GM19025 (cell line): Measurements from ENCODE around the gene GRM3.
"Not testable (repeated sequence)": the region's sequence is repeated elsewhere in the genome, so short reads cannot be mapped to it uniquely, and the experiment has no call there.

Experiments
- ATAC-seq: cut with Tn5 transposase; IDR thresholded peaks from one replicate; pipeline ENCODE4 v1.9.1; 2021; ENCODE audit warnings: mild to moderate bottlenecking, low read depth, moderate library complexity; ENCODE audit not compliant: unreplicated experiment

GRM3 gene

DNA sequence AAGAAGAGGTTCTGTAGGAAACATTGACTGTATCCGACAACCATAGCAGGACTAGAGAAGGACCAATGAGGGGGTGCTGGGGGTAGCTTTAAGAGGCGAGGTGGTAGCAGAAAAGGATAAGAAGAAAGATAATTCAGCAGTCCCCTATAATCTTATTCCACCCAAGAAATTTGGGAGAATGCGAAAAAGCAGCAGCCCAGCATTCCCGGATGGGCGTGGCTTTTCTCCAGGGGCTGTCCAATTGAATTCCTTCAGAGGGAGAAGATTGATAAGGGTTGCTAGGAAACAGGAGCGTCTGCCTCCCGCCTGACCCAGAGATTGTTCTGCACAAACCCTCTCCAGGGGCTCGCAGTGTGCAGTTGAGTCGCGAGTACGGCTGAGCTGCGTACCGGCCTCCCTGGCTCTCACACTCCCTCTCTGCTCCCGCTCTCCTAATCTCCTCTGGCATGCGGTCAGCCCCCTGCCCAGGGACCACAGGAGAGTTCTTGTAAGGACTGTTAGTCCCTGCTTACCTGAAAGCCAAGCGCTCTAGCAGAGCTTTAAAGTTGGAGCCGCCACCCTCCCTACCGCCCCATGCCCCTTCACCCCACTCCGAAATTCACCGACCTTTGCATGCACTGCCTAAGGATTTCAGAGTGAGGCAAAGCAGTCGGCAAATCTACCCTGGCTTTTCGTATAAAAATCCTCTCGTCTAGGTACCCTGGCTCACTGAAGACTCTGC, at the start of gene GRM3:
GRM3 (plus strand) TSS at position 349 of the 721 bp plus-strand sequence. CDS start 121,237 bp downstream, outside the sequence.
- ATAC-seq = no peak

DNA sequence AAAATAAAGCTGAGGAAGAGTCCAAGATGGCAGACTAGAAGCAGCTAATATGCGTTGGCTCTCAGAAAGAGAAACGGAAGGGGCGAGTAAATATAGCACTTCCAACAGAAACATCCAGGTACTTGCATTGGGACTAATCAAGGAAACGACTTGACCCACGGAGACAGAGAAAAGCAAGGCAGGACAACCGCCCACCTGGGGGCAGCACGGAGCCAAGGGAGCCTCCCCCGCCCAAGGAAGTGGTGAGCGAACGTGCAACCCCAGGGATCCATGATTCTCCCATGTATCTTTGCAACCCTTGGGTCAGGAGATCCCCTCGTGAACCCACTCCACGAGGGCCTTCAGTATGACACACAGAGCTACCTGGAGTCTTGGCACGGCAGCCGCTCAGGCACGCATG, 45.4 kb upstream of the GRM3 start:
- no peak for ATAC-seq

DNA sequence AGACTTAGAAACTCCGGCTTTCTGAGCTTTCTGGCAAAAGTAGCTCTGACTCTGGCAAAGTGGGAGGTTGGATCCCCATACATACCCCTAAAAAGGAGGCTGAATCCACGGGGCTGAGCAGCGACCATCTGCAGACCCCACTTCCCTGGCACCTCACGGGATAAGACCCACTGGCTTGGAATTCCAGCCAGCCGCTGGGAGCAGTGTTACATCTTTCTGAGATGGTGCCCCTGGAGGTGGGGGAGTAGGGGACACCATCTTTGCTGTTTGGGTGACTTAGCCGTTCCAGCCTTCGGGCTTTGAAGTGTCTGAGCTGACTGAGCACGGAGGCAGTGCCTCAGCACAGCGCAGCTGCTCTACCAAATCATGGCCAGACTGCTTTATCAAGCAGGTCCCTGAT, 45.0 kb upstream of the GRM3 start:
- no peak for ATAC-seq

DNA sequence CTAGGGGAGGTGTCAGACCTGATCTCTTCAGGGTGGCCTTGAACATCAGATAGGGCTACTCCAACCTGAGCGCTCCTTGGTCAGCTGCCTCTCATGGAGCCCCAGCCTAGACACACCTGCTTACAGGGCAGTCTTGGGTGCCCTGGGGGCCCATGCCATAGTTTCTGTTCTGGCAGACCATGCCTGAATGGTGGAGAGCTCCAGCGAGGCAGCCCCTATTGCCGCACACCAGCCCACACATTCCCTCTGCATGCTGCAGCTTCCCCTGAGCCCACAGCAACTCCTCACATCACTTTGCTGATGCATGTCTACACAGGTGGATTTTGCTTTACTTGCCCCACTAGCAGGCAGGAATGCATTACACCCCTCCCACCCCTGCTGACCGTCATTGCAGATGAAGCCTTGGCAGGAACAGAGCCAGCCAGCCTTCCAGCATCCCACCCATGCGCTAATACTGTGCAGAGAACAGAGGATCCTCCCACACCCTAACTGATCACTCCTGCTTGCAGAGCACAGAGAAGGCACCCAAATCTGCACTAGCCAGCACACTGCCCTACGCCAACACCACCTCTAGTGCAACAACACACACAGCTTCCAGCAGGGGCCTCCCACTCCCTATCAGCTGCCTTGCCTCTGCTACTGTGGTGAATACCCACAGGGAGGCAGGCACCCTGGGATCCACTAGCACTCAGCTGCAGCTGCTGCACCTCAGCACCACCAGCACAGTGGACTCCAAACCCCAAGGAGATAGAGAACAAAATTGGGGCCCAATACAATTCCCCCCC, 43.0 kb upstream of the GRM3 start:
- ATAC-seq = no peak

DNA sequence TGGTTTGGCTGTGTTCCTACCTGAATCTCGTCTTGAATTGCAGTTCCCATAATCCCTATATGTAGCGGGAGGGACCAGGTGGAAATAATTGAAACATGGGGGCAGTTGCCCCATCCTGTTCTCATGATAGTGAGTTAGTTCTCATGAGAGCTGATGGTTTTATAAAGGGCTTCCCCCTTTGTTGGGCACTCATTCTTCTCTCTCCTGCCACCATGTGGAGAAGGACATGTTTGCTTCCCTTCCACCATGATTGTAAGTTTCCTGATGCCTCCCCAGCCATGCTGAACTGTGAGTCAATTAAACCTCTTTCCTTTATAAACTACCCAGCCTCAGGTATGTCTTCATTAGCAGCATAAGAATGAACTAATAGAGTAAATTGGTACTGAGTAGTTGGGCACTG, 28.0 kb upstream of the GRM3 start:
- not testable (repeated sequence) for ATAC-seq

DNA sequence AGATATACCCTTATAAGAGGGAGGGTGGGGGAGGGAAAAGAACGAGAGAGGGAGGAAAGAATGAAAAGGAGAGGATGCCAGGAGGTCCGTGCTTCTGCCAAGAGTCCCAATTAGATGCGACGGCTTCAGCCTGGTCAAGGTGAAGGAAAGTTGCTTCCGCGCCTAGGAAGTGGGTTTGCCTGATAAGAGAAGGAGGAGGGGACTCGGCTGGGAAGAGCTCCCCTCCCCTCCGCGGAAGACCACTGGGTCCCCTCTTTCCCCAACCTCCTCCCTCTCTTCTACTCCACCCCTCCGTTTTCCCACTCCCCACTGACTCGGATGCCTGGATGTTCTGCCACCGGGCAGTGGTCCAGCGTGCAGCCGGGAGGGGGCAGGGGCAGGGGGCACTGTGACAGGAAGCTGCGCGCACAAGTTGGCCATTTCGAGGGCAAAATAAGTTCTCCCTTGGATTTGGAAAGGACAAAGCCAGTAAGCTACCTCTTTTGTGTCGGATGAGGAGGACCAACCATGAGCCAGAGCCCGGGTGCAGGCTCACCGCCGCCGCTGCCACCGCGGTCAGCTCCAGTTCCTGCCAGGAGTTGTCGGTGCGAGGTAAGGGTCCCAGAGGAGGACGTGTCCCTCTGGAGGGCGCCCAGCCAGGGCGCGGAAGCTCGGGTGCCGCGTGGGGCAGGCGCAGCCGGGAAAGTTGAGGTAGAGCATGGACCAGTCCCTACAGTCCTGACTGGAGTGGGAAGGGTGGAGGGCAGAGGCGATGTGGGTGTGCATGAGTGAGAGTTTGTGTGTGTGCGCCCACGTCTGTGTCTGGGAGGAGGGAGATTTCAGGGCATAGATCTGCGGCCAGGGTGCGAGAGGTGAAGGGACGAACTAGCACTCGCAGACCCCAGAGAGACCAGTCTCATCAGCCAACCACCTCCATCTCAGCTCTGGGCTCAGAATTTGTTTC, 844 bp downstream of the GRM3 start:
- no peak for ATAC-seq

DNA sequence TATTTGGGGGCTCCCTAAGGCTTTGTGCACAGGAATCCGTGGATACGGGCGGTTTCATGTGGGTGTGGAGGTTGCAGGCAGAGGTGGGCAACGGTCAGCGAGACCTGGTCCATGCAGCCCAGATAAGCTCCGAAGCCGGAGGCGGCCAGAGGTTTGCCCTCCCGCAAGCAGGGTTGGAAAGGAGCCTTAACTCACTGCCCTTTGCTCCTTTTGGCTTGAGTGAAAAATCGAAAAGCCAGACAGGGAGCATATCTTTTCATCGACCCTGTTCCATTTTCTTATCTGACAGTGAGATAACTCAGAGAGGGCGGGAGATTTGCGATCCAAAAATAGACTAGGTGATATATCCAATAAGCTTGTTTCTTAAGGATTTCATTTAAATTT, 1.5 kb downstream of the GRM3 start:
- no peak for ATAC-seq

DNA sequence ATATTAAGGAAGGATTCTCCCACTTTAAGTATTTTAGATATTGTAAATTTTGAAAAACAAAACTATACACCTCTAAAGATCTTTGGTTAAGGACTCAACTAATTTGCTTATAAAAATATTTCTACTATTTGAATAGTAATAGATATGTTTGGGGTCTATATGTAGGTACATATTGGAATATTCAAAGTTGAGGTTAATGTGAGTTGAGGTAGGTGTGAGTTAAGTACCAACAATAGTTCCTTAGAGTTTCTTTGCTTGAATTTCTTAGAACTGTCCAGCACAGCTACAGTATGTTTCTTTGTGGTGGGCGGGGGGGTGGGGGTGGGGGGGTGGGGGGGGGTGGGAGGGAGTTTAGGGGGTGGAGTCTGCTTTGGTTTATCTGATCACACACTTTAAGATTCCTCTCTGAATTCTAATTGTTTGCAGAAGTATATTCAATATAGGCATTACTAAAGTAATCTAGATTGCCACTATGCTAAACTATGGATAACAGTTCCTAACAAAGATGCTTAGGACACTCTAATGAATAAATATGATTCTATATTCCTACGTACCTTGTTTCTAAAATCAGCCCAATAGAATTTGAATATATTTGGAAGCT, 2.1 kb downstream of the GRM3 start:
- no peak for ATAC-seq

DNA sequence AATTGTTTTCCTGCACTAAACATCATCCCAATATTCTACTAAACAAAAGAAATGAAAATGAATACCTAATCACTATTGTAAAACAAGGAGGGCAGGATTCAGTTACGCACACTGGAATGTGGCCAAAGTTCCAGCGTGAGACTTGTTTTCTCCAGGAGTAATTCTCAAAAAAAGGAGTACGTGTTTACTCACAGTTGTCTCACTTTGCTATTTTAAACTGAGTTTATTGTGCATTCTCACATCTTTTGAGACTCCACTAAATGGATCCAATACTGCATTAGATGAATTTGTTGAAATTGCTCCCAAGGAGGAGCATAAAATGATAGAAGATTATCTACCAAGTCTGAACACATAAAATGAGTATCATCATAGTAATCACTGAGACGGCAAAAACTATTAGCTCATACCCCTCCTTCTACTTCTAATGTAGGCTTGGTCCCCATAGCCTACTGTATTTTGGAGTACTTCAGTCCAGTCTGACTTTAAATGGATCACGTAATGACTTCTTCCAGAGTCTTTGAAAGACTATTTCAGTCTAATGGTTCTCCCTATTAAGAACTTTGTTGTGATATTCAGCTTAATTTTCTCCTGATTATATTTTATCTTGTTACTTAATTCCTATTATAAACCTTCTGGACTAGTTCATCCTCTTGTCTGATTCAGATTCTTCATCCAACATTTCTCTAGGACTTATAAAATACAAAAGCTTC, 3.8 kb downstream of the GRM3 start:
- no peak for ATAC-seq

DNA sequence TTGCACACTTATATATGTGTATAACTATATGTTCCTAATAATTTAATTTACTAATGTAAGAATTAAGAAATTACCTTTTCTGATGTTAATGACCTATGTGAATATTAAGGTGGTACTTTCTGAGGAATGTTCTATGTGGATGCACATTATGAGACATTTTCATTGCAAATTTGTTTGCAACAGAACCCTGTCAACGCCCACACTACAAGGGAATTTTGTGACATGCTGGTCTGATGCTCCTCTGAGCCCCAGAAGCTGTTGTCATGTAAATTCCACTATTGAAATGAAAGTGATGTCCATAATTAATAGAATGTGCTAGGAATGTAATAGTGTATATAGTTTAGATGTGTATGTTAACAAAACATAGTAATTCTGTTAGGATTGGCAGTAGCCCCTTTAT, 4.5 kb downstream of the GRM3 start:
- no peak for ATAC-seq

DNA sequence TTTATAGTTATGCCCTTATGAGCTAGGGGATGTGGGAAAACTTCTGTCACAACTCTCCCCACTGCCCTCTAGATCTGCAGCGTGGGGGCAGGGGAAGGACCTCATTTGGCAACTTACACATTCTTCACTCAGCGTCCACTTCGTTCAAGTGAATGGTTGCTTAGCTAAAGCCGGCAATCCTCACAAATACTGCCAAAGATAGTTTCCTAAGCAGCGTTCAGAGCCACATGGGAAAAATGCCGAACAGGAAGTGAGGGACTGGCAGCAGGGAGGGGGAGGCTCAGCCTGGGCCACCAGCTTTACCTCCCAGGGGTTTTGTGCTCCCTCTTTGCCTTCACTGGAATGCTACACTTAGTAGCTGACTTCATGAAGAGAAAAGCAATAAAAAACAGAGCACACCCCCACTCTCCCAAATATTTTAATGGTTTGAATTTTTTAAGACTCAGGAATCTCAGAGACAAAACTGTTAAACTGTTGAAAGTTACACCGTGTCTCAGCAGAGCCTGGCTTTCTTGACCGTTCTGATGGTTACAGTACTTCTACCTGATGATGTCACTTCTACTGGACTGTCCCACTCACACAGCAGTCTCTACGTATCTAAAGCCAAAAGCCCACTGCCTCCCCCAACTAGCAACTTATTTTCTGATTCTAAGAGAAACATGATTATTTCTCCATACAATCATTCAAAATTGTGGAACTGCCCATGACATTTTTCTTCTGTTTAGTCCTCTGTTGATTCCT, 10.4 kb downstream of the GRM3 start:
- no peak for ATAC-seq

DNA sequence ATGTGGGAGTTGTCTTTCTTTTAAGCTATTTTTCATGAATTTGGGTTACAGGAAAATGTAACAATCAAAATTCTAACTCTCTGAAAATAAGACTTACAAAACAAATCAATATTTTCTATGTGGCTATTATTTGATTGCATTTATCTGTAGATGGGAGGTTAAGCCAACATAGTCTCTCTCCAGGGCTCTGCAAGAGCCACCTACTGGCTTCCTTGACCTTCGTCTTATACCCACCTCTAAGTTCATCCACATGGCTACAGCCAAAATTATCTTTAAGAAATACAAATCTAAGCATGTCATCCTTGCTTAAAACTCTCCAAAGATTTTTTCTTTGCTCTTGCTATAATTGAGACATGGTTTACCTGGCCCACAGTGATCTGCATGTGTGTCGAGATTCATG, 14.2 kb downstream of the GRM3 start:
- ATAC-seq = no peak

DNA sequence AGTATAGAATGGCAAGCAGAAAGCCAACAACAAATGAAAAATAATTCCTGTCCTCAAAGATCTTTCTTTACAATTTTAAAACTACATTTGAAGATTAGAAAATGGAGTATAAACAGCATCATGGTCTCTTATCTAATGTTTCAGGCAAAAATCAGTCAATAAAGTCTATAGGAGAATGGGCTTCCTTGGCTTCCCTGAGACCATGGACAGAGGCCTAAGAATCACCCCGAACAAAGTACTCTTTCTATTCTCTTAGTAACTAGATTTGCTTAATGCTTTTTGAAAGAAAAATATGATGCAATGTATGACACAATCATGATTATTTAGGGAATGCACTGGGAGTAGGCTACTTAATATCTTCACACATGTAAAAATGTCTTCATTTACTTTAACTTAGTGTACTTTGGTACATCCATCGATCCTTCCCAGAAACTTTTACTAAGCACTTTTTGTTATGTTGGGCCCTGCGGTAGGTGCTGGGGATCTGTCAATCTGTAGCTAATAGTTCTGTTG, 17.3 kb downstream of the GRM3 start:
- no peak for ATAC-seq

DNA sequence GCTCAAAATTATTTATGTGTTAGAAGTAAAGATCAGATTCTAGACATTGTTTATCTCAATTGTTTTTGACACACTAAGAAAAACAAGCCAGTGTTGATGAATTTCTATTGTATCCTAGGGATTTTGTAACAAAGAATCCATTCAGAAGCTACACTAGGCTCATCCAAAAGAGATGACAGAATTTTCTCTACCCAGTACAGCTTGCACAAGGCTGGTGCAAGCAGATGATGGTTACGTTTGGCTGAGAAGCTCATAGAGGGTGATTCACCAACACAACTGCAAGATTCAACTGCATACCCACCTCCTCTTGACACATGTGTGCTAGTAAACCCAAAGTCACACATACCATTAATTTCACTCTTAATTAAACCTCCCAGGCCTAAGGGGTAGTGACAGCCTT, 20.8 kb downstream of the GRM3 start:
- no peak for ATAC-seq

DNA sequence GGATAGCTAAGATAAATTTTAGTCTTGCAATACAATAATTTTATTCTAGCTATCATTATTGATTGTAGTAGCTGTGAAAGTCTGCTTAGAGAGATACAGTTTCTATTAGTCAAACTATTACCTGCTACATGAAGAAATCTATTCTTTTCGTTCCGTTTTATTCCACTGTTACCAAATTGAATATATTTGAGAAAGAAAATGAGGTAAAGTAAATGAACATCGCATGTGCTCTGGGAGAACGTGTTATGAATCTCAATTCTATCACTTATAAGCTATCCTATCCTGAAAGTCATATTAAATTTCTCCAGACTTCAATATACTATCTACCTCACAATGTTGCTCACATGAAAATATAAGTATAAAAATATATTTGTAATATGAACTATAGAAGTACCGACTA, 21.3 kb downstream of the GRM3 start:
- no peak for ATAC-seq

DNA sequence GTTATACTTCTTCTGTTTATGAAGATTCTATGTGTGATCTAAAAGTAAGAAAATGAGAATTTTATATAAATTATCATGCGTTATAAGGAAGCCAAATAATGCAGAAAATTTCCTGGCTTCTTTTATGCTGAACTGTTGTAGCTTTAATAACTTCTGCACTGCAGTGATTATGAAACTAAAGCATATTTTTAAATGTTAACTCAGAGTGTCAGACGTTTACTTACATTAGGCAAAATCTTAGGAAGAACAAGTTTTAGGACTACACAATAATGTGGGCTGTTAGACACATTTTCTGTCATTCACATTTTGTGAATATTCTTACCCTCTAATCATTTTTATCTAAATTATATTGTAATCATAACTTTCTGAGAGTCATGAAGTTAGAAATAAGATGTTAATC, 22.0 kb downstream of the GRM3 start:
- ATAC-seq = no peak

DNA sequence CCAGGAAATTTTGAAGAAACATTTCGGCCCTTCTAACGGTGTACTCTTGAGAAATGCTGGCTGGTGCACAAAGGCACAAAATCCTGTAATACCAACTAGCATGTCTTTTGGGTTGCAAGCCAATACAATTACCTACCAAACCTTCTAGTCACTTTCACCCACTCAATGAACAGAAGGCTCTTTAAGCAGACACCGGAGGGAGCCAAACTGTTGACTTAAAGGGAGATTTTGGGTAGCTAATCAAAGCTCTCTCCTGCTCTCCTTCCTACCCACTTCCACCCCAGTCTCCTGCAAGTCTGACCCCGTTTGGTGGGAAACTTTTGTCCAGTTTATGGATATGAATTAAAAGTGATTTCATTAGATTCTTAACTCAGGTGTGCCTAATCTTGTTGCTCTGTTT, 24.0 kb downstream of the GRM3 start:
- no peak for ATAC-seq

DNA sequence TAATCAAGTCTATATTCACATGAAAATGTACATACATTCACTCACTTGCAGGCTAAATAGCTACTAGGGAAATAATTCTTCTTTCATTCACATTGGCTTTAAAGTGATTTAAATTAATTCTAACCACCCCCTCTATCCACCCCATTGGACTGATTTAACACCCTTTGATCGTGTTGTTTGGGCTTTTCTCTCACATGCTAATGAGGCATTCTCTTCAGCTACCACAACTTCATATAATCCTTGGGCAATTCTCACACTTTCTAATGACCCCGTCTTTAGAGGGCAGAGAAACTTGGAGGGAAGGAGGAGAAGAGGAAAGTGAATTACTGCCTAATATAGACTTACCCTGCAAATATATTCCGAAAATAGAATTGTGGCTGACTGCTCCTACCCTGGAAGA, 24.6 kb downstream of the GRM3 start:
- no peak for ATAC-seq

DNA sequence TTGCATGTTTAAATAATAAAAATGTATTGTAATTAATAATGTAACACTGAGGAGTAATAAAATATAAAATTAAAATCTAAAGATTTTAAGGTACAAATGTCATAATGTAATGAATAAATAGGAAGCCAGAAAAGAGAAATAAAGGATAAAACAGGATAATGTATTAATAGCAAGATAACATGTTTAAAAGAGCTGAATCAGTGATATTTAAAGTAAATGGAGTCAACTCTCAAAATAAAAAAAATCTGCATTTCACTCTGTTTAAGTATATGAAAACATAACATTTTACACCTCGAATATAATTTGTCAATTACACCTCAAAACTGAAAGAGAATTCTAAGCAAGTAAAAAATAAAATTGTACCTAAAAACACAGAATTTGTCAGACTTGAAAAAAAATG, 44.1 kb downstream of the GRM3 start:
- no peak for ATAC-seq
